Islet precursor cell (in vitro differentiated cells): ENCODE data around the gene FAN1.
"Not testable (repeated sequence)": the region's sequence is repeated elsewhere in the genome, so short reads cannot be mapped to it uniquely, and the experiment has no call there.

Experiments used
- DNase-seq: peaks from one replicate; pipeline ENCODE4 v3.0.0-alpha.2; 2018

Gene FAN1

GRCh38 chr15:30903497-30904187 lies at the start of gene FAN1:
Gene FAN1, plus strand, starts transcription at chr15:30903915. Its CDS starts 749 bp downstream, at chr15:30904664.
- DNase-seq: peak; percentile 97

- DNase-seq: no peak
Observed at GRCh38 chr15:30859091-30859874, 44.4 kb upstream of the FAN1 start.

GRCh38 chr15:30865257-30865656 lies 38.5 kb upstream of the FAN1 start:
- no peak for DNase-seq

- DNase-seq: no peak
Observed at GRCh38 chr15:30870681-30871080, 33.0 kb upstream of the FAN1 start.

GRCh38 chr15:30872341-30872748 lies 31.4 kb upstream of the FAN1 start:
- DNase-seq: no peak

- DNase-seq: no peak
Observed at GRCh38 chr15:30877070-30877469, 26.6 kb upstream of the FAN1 start.

GRCh38 chr15:30878515-30878914 lies 25.2 kb upstream of the FAN1 start:
- DNase-seq: no peak

- DNase-seq: no peak
Observed at GRCh38 chr15:30882849-30883433, 20.8 kb upstream of the FAN1 start.

GRCh38 chr15:30883666-30884065 lies 20.0 kb upstream of the FAN1 start:
- not testable (repeated sequence) for DNase-seq

- peak; percentile 82 for DNase-seq
Observed at GRCh38 chr15:30885814-30886213, 17.9 kb upstream of the FAN1 start.

GRCh38 chr15:30889196-30889595 lies 14.5 kb upstream of the FAN1 start:
- DNase-seq: no peak

- no peak for DNase-seq
Observed at GRCh38 chr15:30895461-30896210, 8.1 kb upstream of the FAN1 start.

GRCh38 chr15:30896211-30896606 lies 7.5 kb upstream of the FAN1 start:
- no peak for DNase-seq

- DNase-seq: no peak
Observed at GRCh38 chr15:30901889-30902288, 1.8 kb upstream of the FAN1 start.

GRCh38 chr15:30904812-30905211 lies 1.1 kb downstream of the FAN1 start:
- DNase-seq: no peak

- no peak for DNase-seq
Observed at GRCh38 chr15:30905821-30906220, 2.1 kb downstream of the FAN1 start.

- no peak for DNase-seq
Observed at GRCh38 chr15:30906366-30906765, 2.7 kb downstream of the FAN1 start.

GRCh38 chr15:30913761-30914160 lies 10.0 kb downstream of the FAN1 start:
- DNase-seq: no peak

- no peak for DNase-seq
Observed at GRCh38 chr15:30917013-30917412, 13.3 kb downstream of the FAN1 start.

GRCh38 chr15:30917675-30918074 lies 14.0 kb downstream of the FAN1 start:
- DNase-seq: no peak

- no peak for DNase-seq
Observed at GRCh38 chr15:30918366-30918765, 14.7 kb downstream of the FAN1 start.

- DNase-seq: no peak
Observed at GRCh38 chr15:30919877-30920550, 16.3 kb downstream of the FAN1 start.

GRCh38 chr15:30921106-30921505 lies 17.4 kb downstream of the FAN1 start:
- DNase-seq: no peak
